Lower leg skin (tissue), 3 donors: ENCODE measurements around the gene FOXP1.

Source experiments
- POLR2A ChIP-seq, 2 donors: fragments of 450-650 bp; IDR thresholded peaks; one replicate each; pipeline ENCODE4 v1.6.1; 2016 to 2017; ENCODE audit warnings: antibody characterized with exemption in 2 of 2, mild to moderate bottlenecking in 1 of 2, moderate library complexity in 1 of 2
- TF ChIP-seq, protein P1 (sequence below), 3 donors: fragments of 450-650 bp; IDR thresholded peaks; one replicate each; pipeline ENCODE4 v1.5.1; 2016; ENCODE audit warnings: antibody characterized with exemption in 3 of 3, mild to moderate bottlenecking in 3 of 3, moderate library complexity in 2 of 3

- no peak for TF ChIP-seq POLR2A (IDR thresholded peaks at IDR 0.05)
- TF ChIP-seq, protein P1, sequence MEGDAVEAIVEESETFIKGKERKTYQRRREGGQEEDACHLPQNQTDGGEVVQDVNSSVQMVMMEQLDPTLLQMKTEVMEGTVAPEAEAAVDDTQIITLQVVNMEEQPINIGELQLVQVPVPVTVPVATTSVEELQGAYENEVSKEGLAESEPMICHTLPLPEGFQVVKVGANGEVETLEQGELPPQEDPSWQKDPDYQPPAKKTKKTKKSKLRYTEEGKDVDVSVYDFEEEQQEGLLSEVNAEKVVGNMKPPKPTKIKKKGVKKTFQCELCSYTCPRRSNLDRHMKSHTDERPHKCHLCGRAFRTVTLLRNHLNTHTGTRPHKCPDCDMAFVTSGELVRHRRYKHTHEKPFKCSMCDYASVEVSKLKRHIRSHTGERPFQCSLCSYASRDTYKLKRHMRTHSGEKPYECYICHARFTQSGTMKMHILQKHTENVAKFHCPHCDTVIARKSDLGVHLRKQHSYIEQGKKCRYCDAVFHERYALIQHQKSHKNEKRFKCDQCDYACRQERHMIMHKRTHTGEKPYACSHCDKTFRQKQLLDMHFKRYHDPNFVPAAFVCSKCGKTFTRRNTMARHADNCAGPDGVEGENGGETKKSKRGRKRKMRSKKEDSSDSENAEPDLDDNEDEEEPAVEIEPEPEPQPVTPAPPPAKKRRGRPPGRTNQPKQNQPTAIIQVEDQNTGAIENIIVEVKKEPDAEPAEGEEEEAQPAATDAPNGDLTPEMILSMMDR (IDR thresholded peaks at IDR 0.05), result no peak
These were observed 420.2 kb downstream of the FOXP1 start for GRCh38 chr3:71163198-71163918.
